Endothelial cell of umbilical vein (primary cell): ENCODE results near the gene IL4R. TPM values are rescaled to one million over a fixed set of nuclear protein-coding genes. Genes with fewer than 3 reads are reported as not detected.

Source experiments
- BruUV-seq: library from RNA; stranded (reverse); fragments of 400-500 nt; replicated peaks from 2 replicates; lab custom pipeline; 2021; lab: Mats Ljungman, UMichigan
- CTCF ChIA-PET: fragments of 300-600, 350-600 bp; sonication (Branson Sonifier 250); formaldehyde crosslinking; loops from one replicate; lab custom pipeline; 2021; ENCODE audit warnings: antibody characterized with exemption, inconsistent platforms; lab: Charles Lee
- POLR2A ChIA-PET: fragments of 300-600, 350-600 bp; sonication (Branson Sonifier 250); formaldehyde crosslinking; loops from one replicate; lab custom pipeline; 2021; ENCODE audit warnings: antibody characterized with exemption, inconsistent platforms; lab: Charles Lee
- DNase-seq: peaks from one replicate; pipeline ENCODE4 v3.0.0-alpha.2; 2011; ENCODE audit warnings: low read depth, low spot score
- FAIRE-seq: peaks from 2 replicates; lab custom pipeline; 2011; peaks lifted over from hg19 to GRCh38; lab: Jason Lieb, UNC
- H2AFZ ChIP-seq: 2 replicates; pipeline ENCODE4 v1.6.0; 2012; ENCODE audit warnings: low read depth, low read length, control low read depth, inconsistent platforms
- H3K27ac ChIP-seq: 2 replicates; pipeline ENCODE4 v1.5.1; 2011; ENCODE audit warnings: low read depth, mild to moderate bottlenecking, control low read depth, low read length, moderate library complexity; ENCODE audit not compliant: insufficient read depth
- H3K27me3 ChIP-seq, 2 experiments: 2 replicates each; pipeline versions ENCODE4 v1.6.0 to v1.6.1; 2011; ENCODE audit warnings: low read length in 2 of 2, mixed read lengths in 1 of 2; ENCODE audit not compliant: control insufficient read depth in 2 of 2, insufficient read depth in 2 of 2
- H3K36me3 ChIP-seq, 2 experiments: 2 replicates in 1 of 2; 3 replicates in 1 of 2; pipeline ENCODE4 v1.5.1; 2011; ENCODE audit warnings: low read length in 2 of 2, mild to moderate bottlenecking in 1 of 2, moderate library complexity in 1 of 2; ENCODE audit not compliant: control insufficient read depth in 2 of 2, insufficient read depth in 2 of 2; ENCODE audit errors: extremely low read depth in 1 of 2
- H3K4me1 ChIP-seq: 3 replicates; pipeline ENCODE4 v1.5.1; 2011; ENCODE audit warnings: mild to moderate bottlenecking, low read length; ENCODE audit not compliant: control insufficient read depth, insufficient read depth; ENCODE audit errors: extremely low read depth
- H3K4me2 ChIP-seq: 2 replicates; pipeline ENCODE4 v1.6.1; 2011; ENCODE audit warnings: low read length, control low read depth, mixed read lengths; ENCODE audit not compliant: insufficient read depth
- H3K4me3 ChIP-seq, 3 experiments: fragments of 200-600 bp in 1 of 3; sonication (generic), shearing (Covaris generic) in 1 of 3; replicated peaks in 1 of 3; 2 replicates each; pipeline ENCODE4 v1.5.1; 2011 to 2016; ENCODE audit warnings: control low read depth in 3 of 3, low read length in 3 of 3, mild to moderate bottlenecking in 2 of 3, inconsistent platforms in 1 of 3, low read depth in 1 of 3, moderate library complexity in 1 of 3; ENCODE audit not compliant: insufficient read depth in 1 of 3
- H3K79me2 ChIP-seq: 2 replicates; pipeline ENCODE4 v1.6.0; 2012; ENCODE audit warnings: low read length, inconsistent platforms; ENCODE audit not compliant: control insufficient read depth, insufficient read depth
- H3K9ac ChIP-seq: replicated peaks from 2 replicates; pipeline ENCODE3; 2011; ENCODE audit warnings: low read length, control low read depth; ENCODE audit not compliant: insufficient read depth; ENCODE audit errors: extremely low read depth
- H3K9me1 ChIP-seq: replicated peaks from 3 replicates; pipeline ENCODE4 v1.6.0; 2011; ENCODE audit warnings: mild to moderate bottlenecking, low read length; ENCODE audit not compliant: control insufficient read depth, insufficient read depth; ENCODE audit errors: extremely low read depth
- H3K9me3 ChIP-seq: replicated peaks from 2 replicates; pipeline ENCODE4 v1.5.1; 2012; ENCODE audit warnings: low read length, inconsistent platforms; ENCODE audit not compliant: control insufficient read depth, insufficient read depth
- H4K20me1 ChIP-seq: replicated peaks from 2 replicates; pipeline ENCODE3; 2011; ENCODE audit warnings: mild to moderate bottlenecking, low read length; ENCODE audit not compliant: control insufficient read depth, insufficient read depth; ENCODE audit errors: extremely low read depth
- JUN ChIP-seq: IDR thresholded peaks from 2 replicates; pipeline ENCODE4 v1.6.1; 2011; ENCODE audit warnings: borderline replicate concordance, low read depth; ENCODE audit not compliant: insufficient read length, insufficient read depth
- POLR2A ChIP-seq: IDR thresholded peaks from 2 replicates; pipeline ENCODE4 v1.6.1; 2012; ENCODE audit warnings: low read depth, mild to moderate bottlenecking, control low read depth, low read length
- dilution Hi-C: fragments of 300-500 bp; cut with MboI; formaldehyde crosslinking; loops from one replicate; pipeline ENCODE4 v1.15.0; 2019; ENCODE audit warnings: low sequenced_read_pairs; ENCODE audit not compliant: extremely low pct_ligation_motif_present
- intact Hi-C: fragments of 100-400 bp; cut with micrococcal nuclease; formaldehyde crosslinking; loops from one replicate; pipeline ENCODE4 v1.10.0; 2022
- polyA plus RNA-seq, 4 experiments: library from polyadenylated mRNA; depleted of rRNA in 3 of 4; stranded (reverse) in 3 of 4; unstranded in 1 of 4; fragments of >200 nt; gene quantifications; 2 replicates each; pipeline versions ENCODE4 v1.2.1 to v1.2.3, GENCODE V29; 2011 to 2012; ENCODE audit warnings: missing spikeins in 1 of 4
- total RNA-seq: library from RNA; stranded (reverse); gene quantifications from 2 replicates; pipeline ENCODE4 v1.2.3, GENCODE V29; 2021
- TF ChIP-seq, protein P1 (sequence below): IDR thresholded peaks from 2 replicates; pipeline ENCODE4 v1.6.1; 2011; ENCODE audit not compliant: insufficient read depth, insufficient read length
- TF ChIP-seq, protein P2 (sequence below), 2 donors: IDR thresholded peaks; 1 replicate in 1 of 2; 2 replicates in 1 of 2; pipeline ENCODE4 v1.5.1; 2011; ENCODE audit warnings: low read length in 2 of 2, mild to moderate bottlenecking in 2 of 2, moderate library complexity in 2 of 2, control low read depth in 1 of 2, inconsistent platforms in 1 of 2, low read depth in 1 of 2; ENCODE audit not compliant: insufficient read depth in 1 of 2; ENCODE audit errors: extremely low read depth in 1 of 2

Gene IL4R
- total and polyA plus RNA-seq, 2 donors (not counting 3 experiments of a cell fraction or from before 2014, with no cell fraction given), result 138 to 139 TPM

DNA sequence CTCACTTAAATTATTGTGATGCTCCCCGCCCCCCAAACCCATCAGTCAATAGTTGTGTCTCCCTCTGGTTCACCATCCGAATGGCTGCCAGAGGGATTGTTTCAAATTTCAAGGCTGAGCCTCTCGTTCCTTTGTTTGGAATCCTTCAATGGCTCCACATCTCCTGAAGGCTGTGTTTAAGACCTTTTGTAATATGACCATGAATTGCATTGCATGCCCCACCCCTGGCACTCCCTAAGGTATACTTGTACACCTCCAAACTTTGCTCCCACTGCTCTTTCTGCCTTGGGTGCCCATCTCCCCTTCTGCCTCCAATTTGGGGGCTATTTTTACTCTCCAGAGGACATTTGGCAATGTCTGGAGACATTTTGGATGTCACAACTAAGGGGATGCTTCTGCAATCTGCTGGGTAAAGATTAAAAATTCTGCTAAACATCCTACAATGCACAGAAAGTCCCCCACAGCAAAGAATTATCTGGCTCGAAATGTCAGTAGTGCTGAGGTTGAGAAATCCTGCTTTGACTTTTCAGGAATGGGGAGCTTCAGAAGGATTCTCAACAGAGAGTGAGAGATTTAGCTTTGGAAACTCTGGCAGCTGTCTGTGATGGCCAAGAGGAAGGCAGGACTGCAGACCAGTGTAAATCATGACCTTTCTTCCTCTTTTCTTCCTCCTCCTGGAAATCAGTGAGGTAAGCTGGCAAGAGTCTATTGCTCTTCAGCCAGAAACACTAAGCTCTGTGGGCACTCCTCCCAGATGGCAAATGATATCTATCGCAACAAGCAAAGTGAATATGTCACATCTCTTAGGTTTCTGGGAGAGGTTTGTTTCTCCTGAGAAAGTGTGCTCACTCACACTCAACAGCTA lies 8.7 kb upstream of the IL4R start:
- CTCF ChIA-PET, result interaction anchor here (0.6 to 1.3 kb wide), 5 partner anchors 13 to 71 kb away, joined by 3 to 8 read pairs (median 3); partner anchors contain the start of gene NSMCE1
- Histone ChIP-seq H3K27me3 (no peaks in the 10 kb centered on the region), H3K4me3 (no peak overlapping the region), H3K79me2 (no peaks in the 10 kb centered on the region), H3K9ac (no peak overlapping the region), H3K4me2 (no peak overlapping the region), H4K20me1 (no peaks in the 10 kb centered on the region), H3K9me1 (no peaks in the 10 kb centered on the region), H3K27ac (no peak overlapping the region), H3K36me3 (no peaks in the 10 kb centered on the region), H2AFZ (no peak overlapping the region), H3K9me3 (no peaks in the 10 kb centered on the region), H3K4me1 (peaks cover 19% of the 10 kb centered on the region)
- intact Hi-C loops, result no loop called here
- no TSS peak for BruUV-seq
- FAIRE-seq (no peak), DNase-seq (peak; percentile 39)
- TF ChIP-seq, protein P1, sequence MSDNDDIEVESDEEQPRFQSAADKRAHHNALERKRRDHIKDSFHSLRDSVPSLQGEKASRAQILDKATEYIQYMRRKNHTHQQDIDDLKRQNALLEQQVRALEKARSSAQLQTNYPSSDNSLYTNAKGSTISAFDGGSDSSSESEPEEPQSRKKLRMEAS, result no peak
- TF ChIP-seq JUN (no peak), POLR2A (no peak)
- TF ChIP-seq, protein P2, sequence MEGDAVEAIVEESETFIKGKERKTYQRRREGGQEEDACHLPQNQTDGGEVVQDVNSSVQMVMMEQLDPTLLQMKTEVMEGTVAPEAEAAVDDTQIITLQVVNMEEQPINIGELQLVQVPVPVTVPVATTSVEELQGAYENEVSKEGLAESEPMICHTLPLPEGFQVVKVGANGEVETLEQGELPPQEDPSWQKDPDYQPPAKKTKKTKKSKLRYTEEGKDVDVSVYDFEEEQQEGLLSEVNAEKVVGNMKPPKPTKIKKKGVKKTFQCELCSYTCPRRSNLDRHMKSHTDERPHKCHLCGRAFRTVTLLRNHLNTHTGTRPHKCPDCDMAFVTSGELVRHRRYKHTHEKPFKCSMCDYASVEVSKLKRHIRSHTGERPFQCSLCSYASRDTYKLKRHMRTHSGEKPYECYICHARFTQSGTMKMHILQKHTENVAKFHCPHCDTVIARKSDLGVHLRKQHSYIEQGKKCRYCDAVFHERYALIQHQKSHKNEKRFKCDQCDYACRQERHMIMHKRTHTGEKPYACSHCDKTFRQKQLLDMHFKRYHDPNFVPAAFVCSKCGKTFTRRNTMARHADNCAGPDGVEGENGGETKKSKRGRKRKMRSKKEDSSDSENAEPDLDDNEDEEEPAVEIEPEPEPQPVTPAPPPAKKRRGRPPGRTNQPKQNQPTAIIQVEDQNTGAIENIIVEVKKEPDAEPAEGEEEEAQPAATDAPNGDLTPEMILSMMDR (IDR thresholded peaks at IDR 0.05; ENCODE audit: extremely low read depth in 1 of 2, insufficient read depth in 1 of 2, low read depth in 1 of 2, low read length in 2 of 2), result no peak
- dilution Hi-C loops, result no loop called here
- POLR2A ChIA-PET, result interaction anchor here (0.8 kb wide), 1 partner anchor 67 kb away, joined by 3 read pairs; no protein-coding TSS in a partner anchor
